ENCODE results near the gene RLN1.

Gene RLN1

GRCh38 chr9:5288591-5288990 is 51.1 kb downstream of the RLN1 start:
- Mint-ChIP-seq H3K9me3 (peaks cover 11% of the 10 kb centered on the region), H3K36me3 (no peaks in the 10 kb centered on the region), H3K27ac (no peak overlapping the region), H3K4me1 (no peaks in the 10 kb centered on the region), H3K4me3 (no peak overlapping the region)
- DNase-seq (ENCODE audit: low spot score in 2 of 2) (no peak), ATAC-seq (no peak)

GRCh38 chr9:5286262-5286661 is 53.4 kb downstream of the RLN1 start:
- Mint-ChIP-seq H3K9me3 (peaks cover 11% of the 10 kb centered on the region), H3K4me3 (no peak overlapping the region), H3K36me3 (no peaks in the 10 kb centered on the region), H3K27ac (no peak overlapping the region), H3K4me1 (no peaks in the 10 kb centered on the region)
- ATAC-seq (no peak), DNase-seq (ENCODE audit: low spot score in 2 of 2) (no peak)

Data from stimulated activated effector memory CD8-positive, alpha-beta T cell treated with anti-CD3 and anti-CD28 coated beads, Interleukin-12 subunit alpha, Interleukin-12 subunit beta, amount 100 ng/mL, for 72 hours (primary cell).